Measurements from ENCODE around the gene NLGN4X. TPM values are rescaled to one million over a fixed set of nuclear protein-coding genes. Genes with fewer than 3 reads are reported as not detected.
A peak's percentile ranks its signal among the peaks of the same experiment; 100 is the strongest.

NLGN4X gene
- total RNA-seq, 1 experiment from 2014 or later = not detected

DNA sequence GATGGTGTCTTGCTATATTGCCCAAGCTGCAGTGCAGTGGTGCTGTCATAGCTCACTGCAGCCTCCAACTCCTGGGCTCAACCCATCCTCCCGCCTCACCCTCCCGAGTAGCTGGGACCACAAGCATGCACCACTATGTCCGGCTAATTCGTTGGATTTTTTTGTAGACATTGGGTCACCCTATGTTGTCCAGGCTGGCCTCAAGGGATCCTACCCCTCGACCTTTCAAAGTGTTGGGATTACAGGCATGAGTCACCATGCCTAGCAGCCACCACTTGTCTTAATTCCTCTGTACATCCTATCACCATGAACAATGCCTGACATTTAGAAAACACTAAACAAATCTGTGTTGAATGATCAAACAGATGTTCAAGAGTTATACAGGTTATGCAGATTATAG is 76.7 kb downstream of the NLGN4X start:
- DNase-seq (ENCODE audit: low read depth) = no peak

GRCh38 chrX:6149060-6149872 is 79.4 kb downstream of the NLGN4X start:
- DNase-seq (ENCODE audit: low read depth) = no peak

GRCh38 chrX:6134255-6134654 is 94.4 kb downstream of the NLGN4X start:
- DNase-seq (ENCODE audit: low read depth) = no peak

DNA sequence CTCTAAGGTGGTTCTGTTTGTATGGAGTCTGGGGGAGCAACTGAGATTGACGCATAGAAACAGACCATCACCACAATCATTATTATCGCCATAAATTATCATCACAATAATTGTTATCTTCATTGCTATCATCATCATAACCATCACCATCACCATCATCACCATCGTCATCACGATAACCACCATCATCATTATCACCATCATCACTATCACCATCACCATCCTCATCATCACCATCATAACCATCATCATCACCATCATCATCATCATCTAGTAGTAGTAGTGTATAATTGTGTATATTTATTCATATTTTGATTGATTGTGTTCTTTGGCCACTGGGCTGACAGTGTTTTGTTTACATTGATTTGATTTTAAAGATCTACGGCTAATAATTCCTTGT is 95.7 kb downstream of the NLGN4X start:
- DNase-seq (ENCODE audit: low read depth) = no peak

GRCh38 chrX:6131287-6131686 is 97.4 kb downstream of the NLGN4X start:
- DNase-seq (ENCODE audit: low read depth) = no peak

DNA sequence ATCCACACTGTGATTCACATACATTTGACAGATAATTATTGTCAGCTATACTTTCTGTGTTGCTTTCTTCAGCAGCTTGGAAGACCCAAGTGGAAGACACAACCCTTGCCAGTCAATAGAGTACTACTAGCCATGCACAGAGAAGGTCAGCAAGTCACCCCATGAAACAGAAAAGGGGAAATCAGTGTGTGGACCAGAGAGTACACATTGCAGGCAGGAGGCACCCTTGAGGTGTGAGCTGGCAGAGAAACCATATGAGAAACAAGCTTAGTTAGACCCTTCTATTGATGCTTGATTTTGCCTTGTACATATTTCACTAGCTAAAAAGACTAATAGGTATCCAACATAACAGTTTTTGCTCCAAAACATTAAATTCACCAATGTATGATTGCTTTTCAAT is 99.5 kb downstream of the NLGN4X start:
- DNase-seq (ENCODE audit: low read depth) = no peak

DNA sequence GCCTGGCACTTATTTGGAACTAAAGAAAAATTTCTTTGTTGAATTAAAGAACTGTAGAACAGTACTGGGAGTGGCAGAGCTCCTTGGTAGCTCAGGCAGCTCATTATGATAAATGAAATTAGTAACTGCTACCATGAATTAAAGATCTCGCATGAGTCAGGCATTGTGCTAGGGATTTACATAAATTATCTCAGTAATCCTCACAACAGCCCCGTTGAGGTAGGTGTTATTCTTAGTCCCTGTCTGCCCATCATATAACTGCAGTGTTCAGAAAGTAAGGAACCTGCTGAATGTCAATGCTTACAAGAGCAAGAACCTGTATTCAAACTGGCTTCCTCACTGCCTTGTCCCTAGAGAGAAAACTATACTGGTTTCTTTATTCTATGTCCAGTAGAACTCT is 108.3 kb downstream of the NLGN4X start:
- DNase-seq (ENCODE audit: low read depth) = no peak

DNA sequence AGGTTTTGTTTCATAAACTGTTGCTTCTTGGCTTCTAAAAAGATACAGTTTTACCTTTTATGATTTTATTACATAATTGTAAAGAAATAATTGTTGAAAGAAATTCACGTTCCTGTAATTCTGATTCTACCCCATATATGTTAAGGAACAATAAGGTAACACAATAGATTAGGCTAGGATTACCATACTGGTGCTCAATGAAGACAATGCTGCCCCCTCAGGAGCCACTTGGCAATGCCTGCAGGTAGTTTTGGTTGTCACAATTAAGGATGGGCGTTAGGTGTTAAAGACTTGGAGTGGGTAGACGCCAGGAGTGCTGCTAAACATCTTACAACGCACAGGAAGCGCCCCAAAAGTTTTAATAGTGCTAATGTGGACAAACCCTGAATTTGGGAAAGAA is 133.2 kb downstream of the NLGN4X start:
- no peak for DNase-seq (ENCODE audit: low read depth)

DNA sequence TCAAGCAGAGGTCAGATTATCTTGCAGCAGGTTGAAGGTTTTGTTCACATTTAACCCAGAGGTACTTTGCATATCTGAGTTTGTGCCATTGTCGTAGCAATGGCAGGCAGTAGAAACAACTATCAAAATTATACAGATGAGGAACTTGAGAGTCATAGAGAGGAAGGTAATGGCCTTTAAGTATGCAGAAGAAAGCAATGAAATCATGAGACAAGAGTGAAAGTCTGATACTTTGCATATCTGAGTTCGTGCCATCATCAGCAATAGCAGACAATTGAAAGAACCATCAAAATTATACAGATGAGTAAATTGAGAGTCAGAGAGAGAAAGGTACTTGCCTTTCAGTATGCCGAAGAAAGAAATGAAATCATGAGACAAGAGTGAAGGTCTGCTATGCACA is 154.1 kb downstream of the NLGN4X start:
- DNase-seq (ENCODE audit: low read depth) = no peak

DNA sequence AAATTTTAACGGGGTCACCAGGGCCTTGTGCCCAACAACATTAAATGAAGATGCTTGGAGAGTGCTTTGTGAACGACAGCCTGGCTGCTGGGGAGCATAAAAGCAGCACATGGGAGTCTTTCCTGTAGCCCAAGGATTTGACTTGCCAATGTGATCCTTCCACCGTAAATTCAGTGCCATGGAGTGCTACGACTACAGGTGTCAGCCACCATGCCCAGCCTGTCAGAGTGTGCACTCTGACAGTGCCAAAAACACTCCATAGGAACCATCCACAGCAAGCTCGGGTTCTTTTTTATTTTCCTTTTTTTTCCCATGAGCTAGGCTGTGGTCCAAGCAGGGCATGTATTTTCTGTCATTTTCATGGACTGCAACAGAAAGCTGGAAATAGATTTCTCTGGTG is 156.9 kb downstream of the NLGN4X start:
- DNase-seq (ENCODE audit: low read depth) = no peak

- DNase-seq (ENCODE audit: low read depth) = no peak
These were observed 161.1 kb downstream of the NLGN4X start for GRCh38 chrX:6067600-6067999.

DNA sequence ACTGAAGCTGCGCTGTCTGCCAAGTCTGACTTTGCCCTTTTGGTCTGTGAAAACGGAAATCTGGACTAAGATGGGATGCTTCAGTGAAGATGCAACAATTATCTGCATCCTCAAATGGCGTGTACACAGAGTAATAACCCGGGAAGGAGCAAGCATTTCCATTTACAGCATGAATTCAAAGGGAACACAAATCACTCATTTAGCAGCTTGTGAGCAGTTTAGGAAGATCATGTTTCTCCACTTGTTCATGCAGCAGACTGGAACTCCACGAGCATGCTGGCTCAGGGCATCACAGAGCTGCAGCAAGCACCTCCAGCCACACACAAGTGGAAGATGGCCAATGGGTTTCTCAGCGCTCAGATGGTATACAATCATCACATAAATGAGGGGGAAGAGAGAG is 175.5 kb downstream of the NLGN4X start:
- DNase-seq (ENCODE audit: low read depth) = no peak

DNA sequence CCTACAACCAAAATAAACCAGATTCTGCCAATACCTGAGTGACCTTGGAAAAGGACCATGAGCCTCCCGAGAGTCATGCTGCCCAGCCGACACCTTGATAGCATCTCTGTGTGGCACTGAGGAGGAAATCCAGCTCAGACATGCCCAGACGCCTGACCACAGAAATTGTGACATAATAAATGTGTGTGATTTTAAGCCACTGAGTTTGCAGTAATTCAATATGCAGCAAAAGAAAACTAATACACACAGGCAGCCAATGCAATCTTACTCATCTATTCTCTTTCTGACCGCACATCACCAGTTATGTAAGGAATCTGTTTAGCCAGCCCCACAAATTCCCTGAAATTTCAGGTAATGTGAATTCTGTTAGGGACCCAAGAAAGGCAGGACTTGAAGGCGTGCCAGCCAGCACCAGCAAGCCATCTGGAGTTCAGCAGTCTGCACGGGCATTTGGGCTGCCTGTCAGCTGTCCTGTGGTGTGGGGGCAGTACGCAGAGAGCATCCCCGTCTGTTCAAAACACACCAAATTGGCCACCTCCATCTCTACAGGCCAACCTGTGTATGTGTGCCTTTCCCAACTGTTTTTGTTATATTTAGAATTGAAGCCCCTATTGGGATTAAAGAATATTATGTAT is 176.4 kb downstream of the NLGN4X start:
- no peak for DNase-seq (ENCODE audit: low read depth)

GRCh38 chrX:6049132-6049531 is 179.5 kb downstream of the NLGN4X start:
- no peak for DNase-seq (ENCODE audit: low read depth)

DNA sequence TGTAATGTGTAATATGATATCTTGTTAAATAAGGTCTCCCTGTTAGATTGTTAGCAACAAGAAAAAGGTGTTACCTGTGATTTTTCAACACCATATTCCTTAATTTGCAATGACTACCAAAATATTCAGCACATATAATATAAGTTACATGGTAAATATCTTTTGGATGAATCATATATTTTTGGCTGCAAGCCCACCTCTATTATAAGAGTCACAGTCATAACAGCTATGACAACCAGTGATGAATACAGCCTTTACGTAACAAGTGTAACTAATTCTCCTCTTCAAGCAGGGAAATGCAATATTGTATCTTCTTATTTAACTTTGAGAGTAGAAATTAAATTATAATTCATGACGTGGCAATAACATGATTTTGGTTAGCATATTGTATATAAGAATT is 187.0 kb downstream of the NLGN4X start:
- DNase-seq (ENCODE audit: low read depth) = peak; percentile 3

- no peak for DNase-seq (ENCODE audit: low read depth)
These were observed 199.7 kb downstream of the NLGN4X start for GRCh38 chrX:6029014-6029413.

- DNase-seq (ENCODE audit: low read depth) = no peak
These were observed 201.7 kb downstream of the NLGN4X start for GRCh38 chrX:6026980-6027379.

GRCh38 chrX:6026429-6026828 is 202.2 kb downstream of the NLGN4X start:
- no peak for DNase-seq (ENCODE audit: low read depth)

GRCh38 chrX:6024204-6024603 is 204.5 kb downstream of the NLGN4X start:
- peak; percentile 58 for DNase-seq (ENCODE audit: low read depth)

DNA sequence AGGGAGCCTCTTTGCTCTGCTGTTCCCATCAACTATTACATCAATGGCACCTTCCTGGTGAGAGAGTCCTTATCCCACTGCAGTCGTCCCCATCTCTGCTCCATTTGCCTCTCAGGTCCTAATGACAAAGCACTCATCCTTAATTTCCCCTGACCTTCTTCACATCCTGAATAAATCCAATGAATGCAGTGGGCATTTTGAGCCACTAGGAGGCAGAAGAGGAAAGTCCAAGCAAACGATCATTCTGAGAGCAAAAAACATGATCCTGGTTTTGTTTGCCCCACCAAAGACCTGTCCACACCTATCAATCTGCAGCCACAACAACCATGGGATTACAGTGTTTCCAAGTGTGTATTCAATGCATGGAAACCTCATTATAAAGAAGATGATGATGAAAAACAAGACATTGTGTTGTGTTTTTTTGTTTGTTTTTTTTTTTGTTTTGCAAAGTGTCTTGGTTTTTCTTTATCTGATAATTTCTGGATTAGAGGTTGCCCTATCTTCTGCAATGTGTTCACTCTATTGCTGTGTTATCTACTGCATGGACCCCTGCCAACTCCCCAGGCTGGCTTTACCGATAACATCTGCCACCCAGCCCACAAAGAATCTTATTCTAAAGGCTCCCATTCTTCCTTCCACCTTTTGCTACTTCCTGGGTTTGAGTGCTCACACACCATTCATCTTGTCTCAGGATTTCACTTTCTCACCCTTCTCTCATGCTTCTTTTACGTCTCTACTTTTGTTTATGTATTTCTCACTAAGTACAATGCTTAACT is 207.2 kb downstream of the NLGN4X start:
- peak; percentile 13 for DNase-seq (ENCODE audit: low read depth)

DNA sequence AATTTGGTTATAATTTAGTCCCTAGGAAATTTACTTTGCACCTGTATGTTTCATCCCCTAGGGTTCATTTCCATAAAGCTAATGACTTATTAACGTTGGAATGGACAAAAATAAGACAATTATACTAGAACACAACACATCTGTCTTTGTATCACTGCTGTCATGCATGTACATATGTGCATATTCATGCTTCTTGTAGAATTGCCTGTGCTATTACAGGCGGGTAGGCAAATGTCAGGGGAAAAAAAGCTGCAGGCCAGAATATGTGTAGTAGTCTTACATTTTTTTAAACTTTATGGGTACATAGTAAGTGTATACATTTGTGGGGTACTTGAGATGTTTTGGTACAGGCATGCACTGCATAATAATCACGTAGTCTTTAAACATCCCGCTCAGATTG is 209.6 kb downstream of the NLGN4X start:
- DNase-seq (ENCODE audit: low read depth) = no peak

DNA sequence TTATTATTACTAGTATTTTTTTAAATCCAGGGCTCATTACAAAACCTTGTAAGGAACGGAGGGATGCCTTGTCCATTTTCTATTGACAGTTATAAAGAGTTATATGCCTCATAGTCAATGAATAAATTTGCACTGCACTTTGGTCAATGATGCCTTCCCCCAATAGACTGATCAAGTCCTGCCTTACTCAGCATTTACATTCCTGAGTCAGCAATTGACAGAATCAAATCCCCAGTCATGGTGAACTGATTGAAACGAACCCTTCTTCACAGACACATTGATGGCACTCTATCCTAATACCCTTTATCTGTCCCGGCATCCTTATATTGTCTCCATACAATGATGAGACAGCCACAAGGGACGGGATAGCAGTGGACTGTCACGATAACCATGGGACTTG is 213.2 kb downstream of the NLGN4X start:
- no peak for DNase-seq (ENCODE audit: low read depth)

- DNase-seq (ENCODE audit: low read depth) = no peak
These were observed 216.3 kb downstream of the NLGN4X start for GRCh38 chrX:6012357-6012756.

All from RPMI7951 (cell line).